A673 (cell line): Measurements from ENCODE around the gene TEX101.

Experiments used
- EZH2 ChIP-seq: fragments of 200-600 bp; sonication (generic); IDR thresholded peaks from 2 replicates; pipeline ENCODE4 v1.6.1; 2017; ENCODE audit warnings: borderline replicate concordance, low read depth, mild to moderate bottlenecking, mixed read lengths, antibody characterized with exemption, low read length; ENCODE audit not compliant: poor library complexity, severe bottlenecking
- TF ChIP-seq, protein P1 (sequence below): fragments of 300-800, 200-600 bp; sonication (generic); conservative IDR thresholded peaks from 2 replicates; pipeline ENCODE4 v1.5.1; 2017; ENCODE audit warnings: low read depth, mild to moderate bottlenecking, antibody characterized with exemption, low read length, moderate library complexity, mixed read lengths

- TF ChIP-seq, protein P1, sequence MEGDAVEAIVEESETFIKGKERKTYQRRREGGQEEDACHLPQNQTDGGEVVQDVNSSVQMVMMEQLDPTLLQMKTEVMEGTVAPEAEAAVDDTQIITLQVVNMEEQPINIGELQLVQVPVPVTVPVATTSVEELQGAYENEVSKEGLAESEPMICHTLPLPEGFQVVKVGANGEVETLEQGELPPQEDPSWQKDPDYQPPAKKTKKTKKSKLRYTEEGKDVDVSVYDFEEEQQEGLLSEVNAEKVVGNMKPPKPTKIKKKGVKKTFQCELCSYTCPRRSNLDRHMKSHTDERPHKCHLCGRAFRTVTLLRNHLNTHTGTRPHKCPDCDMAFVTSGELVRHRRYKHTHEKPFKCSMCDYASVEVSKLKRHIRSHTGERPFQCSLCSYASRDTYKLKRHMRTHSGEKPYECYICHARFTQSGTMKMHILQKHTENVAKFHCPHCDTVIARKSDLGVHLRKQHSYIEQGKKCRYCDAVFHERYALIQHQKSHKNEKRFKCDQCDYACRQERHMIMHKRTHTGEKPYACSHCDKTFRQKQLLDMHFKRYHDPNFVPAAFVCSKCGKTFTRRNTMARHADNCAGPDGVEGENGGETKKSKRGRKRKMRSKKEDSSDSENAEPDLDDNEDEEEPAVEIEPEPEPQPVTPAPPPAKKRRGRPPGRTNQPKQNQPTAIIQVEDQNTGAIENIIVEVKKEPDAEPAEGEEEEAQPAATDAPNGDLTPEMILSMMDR, result no peak
- TF ChIP-seq EZH2, result no peak
These were observed 46.6 kb downstream of the TEX101 start for GRCh38 chr19:43461303-43461702.
